H1 (cell line): ENCODE data around the gene CUL2. TPM values are rescaled to one million over a fixed set of nuclear protein-coding genes. Genes with fewer than 3 reads are reported as not detected.

Experiments
- CEBPB ChIP-seq: IDR thresholded peaks from 2 replicates; pipeline ENCODE4 v1.6.1; 2012; ENCODE audit warnings: low read depth, low read length
- GTF2F1 ChIP-seq: IDR thresholded peaks from 2 replicates; pipeline ENCODE4 v1.6.1; 2012; ENCODE audit warnings: low read depth, low read length, improper control_type of control experiment, borderline replicate concordance
- TAF1 ChIP-seq: IDR thresholded peaks from 2 replicates; pipeline ENCODE4 v1.6.1; 2011; ENCODE audit warnings: mild to moderate bottlenecking, low read depth, low read length
- TCF12 ChIP-seq: IDR thresholded peaks from 2 replicates; pipeline ENCODE4 v1.6.1; 2011; ENCODE audit warnings: low read depth, mild to moderate bottlenecking, low read length
- polyA plus RNA-seq, 7 experiments: library from polyadenylated mRNA; depleted of rRNA in 3 of 7; stranded (reverse) in 5 of 7; unstranded in 2 of 7; fragments of >200 nt in 5 of 7; fragments of 200-250 nt in 2 of 7; gene quantifications; 1 replicate in 5 of 7; 2 replicates in 1 of 7; 4 replicates in 1 of 7; pipeline versions ENCODE4 v1.2.1 to v1.2.3, GENCODE V29; 2011 to 2013; ENCODE audit warnings: missing spikeins in 2 of 7, mixed read lengths in 2 of 7
- total RNA-seq: library from RNA; stranded (reverse); fragmentation: NEBNext Ultra II Directional; extraction: Animal tissue kit (Norgen Biotek cat#: 25700); gene quantifications from 2 replicates; pipeline ENCODE4 v1.2.1, GENCODE V29; 2021
- TF ChIP-seq, protein P1 (sequence below): fragments of 300-600 bp; sonication (generic); IDR thresholded peaks from 2 replicates; pipeline ENCODE4 v1.7.1; 2012; ENCODE audit warnings: low read length, moderate library complexity, mild to moderate bottlenecking, inconsistent platforms; ENCODE audit not compliant: insufficient replicate concordance
- TF ChIP-seq, protein P2 (sequence below): IDR thresholded peaks from 2 replicates; pipeline ENCODE4 v1.6.1; 2012; ENCODE audit warnings: inconsistent platforms

Gene CUL2
- total and polyA plus RNA-seq, 2 of the 8 experiments (the other 6 are each of a cell fraction or from before 2014, with no cell fraction given), result 10.2 to 43.1 TPM

DNA sequence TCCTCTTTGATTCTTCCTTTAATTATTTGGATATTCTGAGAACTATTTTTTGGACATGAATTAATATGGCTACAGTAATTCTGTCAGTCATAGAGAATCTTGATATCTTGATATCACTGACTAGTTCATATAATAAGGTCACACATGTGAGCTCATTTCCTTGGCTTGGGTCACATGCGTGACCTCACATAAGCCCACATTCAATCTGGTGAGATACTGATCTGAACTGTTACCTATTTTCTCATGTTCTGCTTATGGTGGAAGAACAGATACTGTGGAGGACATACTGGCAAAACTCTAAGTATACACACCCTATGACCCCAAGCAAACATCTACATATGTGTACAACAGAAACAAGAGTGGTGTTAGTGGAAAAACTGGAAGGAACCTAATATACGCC is 44.1 kb downstream of the CUL2 start (continued):
- TF ChIP-seq GTF2F1, result no peak
- TF ChIP-seq, protein P1, sequence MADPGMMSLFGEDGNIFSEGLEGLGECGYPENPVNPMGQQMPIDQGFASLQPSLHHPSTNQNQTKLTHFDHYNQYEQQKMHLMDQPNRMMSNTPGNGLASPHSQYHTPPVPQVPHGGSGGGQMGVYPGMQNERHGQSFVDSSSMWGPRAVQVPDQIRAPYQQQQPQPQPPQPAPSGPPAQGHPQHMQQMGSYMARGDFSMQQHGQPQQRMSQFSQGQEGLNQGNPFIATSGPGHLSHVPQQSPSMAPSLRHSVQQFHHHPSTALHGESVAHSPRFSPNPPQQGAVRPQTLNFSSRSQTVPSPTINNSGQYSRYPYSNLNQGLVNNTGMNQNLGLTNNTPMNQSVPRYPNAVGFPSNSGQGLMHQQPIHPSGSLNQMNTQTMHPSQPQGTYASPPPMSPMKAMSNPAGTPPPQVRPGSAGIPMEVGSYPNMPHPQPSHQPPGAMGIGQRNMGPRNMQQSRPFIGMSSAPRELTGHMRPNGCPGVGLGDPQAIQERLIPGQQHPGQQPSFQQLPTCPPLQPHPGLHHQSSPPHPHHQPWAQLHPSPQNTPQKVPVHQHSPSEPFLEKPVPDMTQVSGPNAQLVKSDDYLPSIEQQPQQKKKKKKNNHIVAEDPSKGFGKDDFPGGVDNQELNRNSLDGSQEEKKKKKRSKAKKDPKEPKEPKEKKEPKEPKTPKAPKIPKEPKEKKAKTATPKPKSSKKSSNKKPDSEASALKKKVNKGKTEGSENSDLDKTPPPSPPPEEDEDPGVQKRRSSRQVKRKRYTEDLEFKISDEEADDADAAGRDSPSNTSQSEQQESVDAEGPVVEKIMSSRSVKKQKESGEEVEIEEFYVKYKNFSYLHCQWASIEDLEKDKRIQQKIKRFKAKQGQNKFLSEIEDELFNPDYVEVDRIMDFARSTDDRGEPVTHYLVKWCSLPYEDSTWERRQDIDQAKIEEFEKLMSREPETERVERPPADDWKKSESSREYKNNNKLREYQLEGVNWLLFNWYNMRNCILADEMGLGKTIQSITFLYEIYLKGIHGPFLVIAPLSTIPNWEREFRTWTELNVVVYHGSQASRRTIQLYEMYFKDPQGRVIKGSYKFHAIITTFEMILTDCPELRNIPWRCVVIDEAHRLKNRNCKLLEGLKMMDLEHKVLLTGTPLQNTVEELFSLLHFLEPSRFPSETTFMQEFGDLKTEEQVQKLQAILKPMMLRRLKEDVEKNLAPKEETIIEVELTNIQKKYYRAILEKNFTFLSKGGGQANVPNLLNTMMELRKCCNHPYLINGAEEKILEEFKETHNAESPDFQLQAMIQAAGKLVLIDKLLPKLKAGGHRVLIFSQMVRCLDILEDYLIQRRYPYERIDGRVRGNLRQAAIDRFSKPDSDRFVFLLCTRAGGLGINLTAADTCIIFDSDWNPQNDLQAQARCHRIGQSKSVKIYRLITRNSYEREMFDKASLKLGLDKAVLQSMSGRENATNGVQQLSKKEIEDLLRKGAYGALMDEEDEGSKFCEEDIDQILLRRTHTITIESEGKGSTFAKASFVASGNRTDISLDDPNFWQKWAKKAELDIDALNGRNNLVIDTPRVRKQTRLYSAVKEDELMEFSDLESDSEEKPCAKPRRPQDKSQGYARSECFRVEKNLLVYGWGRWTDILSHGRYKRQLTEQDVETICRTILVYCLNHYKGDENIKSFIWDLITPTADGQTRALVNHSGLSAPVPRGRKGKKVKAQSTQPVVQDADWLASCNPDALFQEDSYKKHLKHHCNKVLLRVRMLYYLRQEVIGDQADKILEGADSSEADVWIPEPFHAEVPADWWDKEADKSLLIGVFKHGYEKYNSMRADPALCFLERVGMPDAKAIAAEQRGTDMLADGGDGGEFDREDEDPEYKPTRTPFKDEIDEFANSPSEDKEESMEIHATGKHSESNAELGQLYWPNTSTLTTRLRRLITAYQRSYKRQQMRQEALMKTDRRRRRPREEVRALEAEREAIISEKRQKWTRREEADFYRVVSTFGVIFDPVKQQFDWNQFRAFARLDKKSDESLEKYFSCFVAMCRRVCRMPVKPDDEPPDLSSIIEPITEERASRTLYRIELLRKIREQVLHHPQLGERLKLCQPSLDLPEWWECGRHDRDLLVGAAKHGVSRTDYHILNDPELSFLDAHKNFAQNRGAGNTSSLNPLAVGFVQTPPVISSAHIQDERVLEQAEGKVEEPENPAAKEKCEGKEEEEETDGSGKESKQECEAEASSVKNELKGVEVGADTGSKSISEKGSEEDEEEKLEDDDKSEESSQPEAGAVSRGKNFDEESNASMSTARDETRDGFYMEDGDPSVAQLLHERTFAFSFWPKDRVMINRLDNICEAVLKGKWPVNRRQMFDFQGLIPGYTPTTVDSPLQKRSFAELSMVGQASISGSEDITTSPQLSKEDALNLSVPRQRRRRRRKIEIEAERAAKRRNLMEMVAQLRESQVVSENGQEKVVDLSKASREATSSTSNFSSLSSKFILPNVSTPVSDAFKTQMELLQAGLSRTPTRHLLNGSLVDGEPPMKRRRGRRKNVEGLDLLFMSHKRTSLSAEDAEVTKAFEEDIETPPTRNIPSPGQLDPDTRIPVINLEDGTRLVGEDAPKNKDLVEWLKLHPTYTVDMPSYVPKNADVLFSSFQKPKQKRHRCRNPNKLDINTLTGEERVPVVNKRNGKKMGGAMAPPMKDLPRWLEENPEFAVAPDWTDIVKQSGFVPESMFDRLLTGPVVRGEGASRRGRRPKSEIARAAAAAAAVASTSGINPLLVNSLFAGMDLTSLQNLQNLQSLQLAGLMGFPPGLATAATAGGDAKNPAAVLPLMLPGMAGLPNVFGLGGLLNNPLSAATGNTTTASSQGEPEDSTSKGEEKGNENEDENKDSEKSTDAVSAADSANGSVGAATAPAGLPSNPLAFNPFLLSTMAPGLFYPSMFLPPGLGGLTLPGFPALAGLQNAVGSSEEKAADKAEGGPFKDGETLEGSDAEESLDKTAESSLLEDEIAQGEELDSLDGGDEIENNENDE, result no peak
- TF ChIP-seq, protein P2, sequence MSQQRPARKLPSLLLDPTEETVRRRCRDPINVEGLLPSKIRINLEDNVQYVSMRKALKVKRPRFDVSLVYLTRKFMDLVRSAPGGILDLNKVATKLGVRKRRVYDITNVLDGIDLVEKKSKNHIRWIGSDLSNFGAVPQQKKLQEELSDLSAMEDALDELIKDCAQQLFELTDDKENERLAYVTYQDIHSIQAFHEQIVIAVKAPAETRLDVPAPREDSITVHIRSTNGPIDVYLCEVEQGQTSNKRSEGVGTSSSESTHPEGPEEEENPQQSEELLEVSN, result no peak
- no peak for TF ChIP-seq TAF1
- no peak for TF ChIP-seq TCF12
- TF ChIP-seq CEBPB, result no peak
